ENCODE data around the gene ACOT11. TPM values are rescaled to one million over a fixed set of nuclear protein-coding genes. Genes with fewer than 3 reads are reported as not detected.

The ACOT11 gene
- polyA plus RNA-seq, 1 experiment = 2.4 TPM

DNA sequence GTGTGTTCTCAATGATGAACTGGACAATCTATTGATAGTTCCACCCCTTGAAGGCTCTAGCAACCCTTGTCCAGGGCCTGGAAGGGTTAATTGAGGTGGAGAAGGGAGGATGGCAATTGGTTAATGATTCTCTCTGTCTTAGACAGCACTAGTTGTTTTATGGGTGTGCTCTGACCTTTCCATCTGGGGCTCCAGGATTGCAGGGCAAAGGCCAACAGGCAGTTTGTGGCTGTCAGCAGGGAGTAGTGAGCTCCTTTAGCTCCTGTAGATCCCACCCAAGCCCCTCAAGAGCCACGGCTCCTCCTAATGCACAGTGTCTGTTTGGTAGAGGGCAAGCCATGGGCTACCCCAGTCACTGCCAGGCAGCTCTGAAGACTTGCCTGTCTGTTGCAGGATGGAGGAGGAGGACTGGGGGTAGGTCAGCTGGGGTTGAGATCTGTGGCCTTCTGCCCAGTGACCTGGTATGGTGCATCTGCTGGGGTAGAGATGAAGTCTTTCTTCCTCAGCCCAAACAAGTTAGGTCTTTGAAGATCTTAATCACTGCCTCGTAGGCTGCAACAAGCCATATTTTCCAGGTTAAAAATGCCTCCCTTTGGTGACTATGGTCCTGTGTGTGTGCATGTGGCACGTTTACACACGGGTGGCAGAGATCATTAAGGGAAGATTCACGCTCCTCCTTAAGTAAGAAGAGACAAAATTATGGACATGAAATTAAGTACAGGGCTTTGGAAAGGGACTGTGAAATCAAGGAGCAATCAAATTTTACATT lies 101.3 kb downstream of the ACOT11 start:
- ChIA-PET CTCF (no interaction called here), POLR2A (no interaction called here)
- no peak for TF ChIP-seq CTCF (IDR thresholded peaks at IDR 0.05; ENCODE audit: insufficient read depth, low read depth, low read length)
- Histone ChIP-seq H3K27me3 (ENCODE audit: control insufficient read depth, insufficient read depth, low read length) (peaks cover 13% of the 10 kb centered on the region), H3K4me3 (ENCODE audit: low read depth, low read length) (no peak overlapping the region), H3K36me3 (ENCODE audit: control insufficient read depth, insufficient read depth, low read length) (no peaks in the 10 kb centered on the region)
- no peak for DNase-seq (ENCODE audit: low read depth)

DNA sequence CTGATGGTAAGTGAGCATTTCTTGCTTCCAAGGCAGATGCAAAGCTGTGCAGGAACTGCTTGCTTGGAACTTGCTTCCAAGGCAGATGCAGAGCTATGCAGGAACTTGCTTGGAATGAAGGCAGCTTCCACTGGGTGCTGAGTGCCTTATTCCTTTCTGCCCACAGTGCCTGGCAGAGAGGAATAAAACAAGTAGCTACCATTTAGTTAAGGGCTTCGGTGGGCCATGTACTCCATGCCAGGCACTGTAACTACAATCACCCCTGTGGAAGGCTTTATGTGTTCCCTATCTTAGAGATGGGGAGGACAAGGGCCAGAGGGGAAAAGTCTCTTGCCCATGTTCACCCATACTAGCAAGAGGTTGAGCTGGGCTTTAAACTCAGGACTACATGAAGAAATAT lies 101.9 kb downstream of the ACOT11 start:
- ChIA-PET POLR2A (no interaction called here), CTCF (no interaction called here)
- Histone ChIP-seq H3K36me3 (ENCODE audit: control insufficient read depth, insufficient read depth, low read length) (no peaks in the 10 kb centered on the region), H3K4me3 (ENCODE audit: low read depth, low read length) (no peak overlapping the region), H3K27me3 (ENCODE audit: control insufficient read depth, insufficient read depth, low read length) (peaks cover 13% of the 10 kb centered on the region)
- no peak for TF ChIP-seq CTCF (IDR thresholded peaks at IDR 0.05; ENCODE audit: insufficient read depth, low read depth, low read length)
- no peak for DNase-seq (ENCODE audit: low read depth)

DNA sequence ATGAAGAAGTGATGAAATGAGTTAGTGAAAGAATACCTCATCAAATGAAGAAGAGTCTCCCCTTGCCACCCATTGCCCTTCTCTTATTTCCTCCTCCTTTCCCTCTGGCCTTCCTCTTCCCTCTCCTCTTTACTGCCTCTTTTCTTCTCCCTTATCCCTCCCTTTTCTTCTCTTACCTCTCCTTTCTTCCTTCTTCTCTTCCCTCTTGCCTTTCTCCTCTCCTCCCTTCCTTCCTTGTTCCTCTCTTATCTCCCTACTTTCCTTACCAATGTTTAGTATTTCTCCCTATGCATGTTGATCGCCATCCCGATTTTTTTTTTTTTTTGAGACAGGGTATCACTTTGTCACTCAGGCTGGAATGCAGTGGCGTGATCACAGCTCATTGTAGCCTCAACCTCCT lies 102.4 kb downstream of the ACOT11 start:
- Histone ChIP-seq H3K27me3 (ENCODE audit: control insufficient read depth, insufficient read depth, low read length) (peaks cover 13% of the 10 kb centered on the region), H3K4me3 (ENCODE audit: low read depth, low read length) (no peak overlapping the region), H3K36me3 (ENCODE audit: control insufficient read depth, insufficient read depth, low read length) (no peaks in the 10 kb centered on the region)
- TF ChIP-seq CTCF (IDR thresholded peaks at IDR 0.05; ENCODE audit: insufficient read depth, low read depth, low read length) = no peak
- no peak for DNase-seq (ENCODE audit: low read depth)
- ChIA-PET POLR2A (no interaction called here), CTCF (no interaction called here)

GRCh38 chr1:54651608-54652007 lies 103.6 kb downstream of the ACOT11 start:
- POLR2A ChIA-PET = no interaction called here

DNA sequence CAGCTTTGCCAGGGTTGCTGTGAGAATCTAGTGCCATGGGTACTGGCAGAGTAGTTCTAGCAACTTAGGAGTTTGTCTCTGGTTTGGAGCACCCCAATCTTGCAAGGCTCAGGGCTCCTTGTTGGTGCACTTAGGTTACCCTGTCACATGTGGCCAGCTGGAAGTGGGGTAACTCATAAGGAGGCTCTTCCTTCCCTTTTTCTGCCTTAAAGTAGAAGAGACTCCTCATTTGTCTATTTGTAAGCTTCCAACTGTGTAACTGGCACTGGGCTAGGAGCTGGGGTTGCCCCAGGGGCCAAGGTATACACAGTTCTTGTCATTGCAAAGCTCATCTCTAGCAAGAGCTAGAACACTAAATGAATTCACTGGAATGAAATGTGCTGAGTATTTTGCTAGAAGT lies 104.1 kb downstream of the ACOT11 start:
- POLR2A ChIA-PET = no interaction called here
- CTCF ChIA-PET = no interaction called here
- no peak overlapping the region for H3K4me3 ChIP-seq (ENCODE audit: low read depth, low read length)
- no peak for TF ChIP-seq CTCF (IDR thresholded peaks at IDR 0.05; ENCODE audit: insufficient read depth, low read depth, low read length)
- no peak for DNase-seq (ENCODE audit: low read depth)
- H3K27me3 ChIP-seq (ENCODE audit: control insufficient read depth, insufficient read depth, low read length) = peaks cover 13% of the 10 kb centered on the region
- H3K36me3 ChIP-seq (ENCODE audit: control insufficient read depth, insufficient read depth, low read length) = no peaks in the 10 kb centered on the region

More at GRCh38 chr1:54651608-54652007, 103.6 kb downstream of the ACOT11 start:
- Histone ChIP-seq H3K4me3 (ENCODE audit: low read depth, low read length) (no peak overlapping the region), H3K27me3 (ENCODE audit: control insufficient read depth, insufficient read depth, low read length) (peaks cover 13% of the 10 kb centered on the region), H3K36me3 (ENCODE audit: control insufficient read depth, insufficient read depth, low read length) (no peaks in the 10 kb centered on the region)
- no peak for DNase-seq (ENCODE audit: low read depth)
- CTCF ChIA-PET = no interaction called here
- no peak for TF ChIP-seq CTCF (IDR thresholded peaks at IDR 0.05; ENCODE audit: insufficient read depth, low read depth, low read length)

Measured in BJ (cell line).